HG02840 (cell line): ENCODE measurements around the gene PRSS3.
"Not testable (repeated sequence)": the region's sequence is repeated elsewhere in the genome, so short reads cannot be mapped to it uniquely, and the experiment has no call there.

Experiments used
- ATAC-seq: cut with Tn5 transposase; IDR thresholded peaks from one replicate; pipeline ENCODE4 v1.9.1; 2021; ENCODE audit warnings: mild to moderate bottlenecking, moderate library complexity, moderate number of reproducible peaks; ENCODE audit not compliant: unreplicated experiment, low FRiP score

The PRSS3 gene

GRCh38 chr9:33816327-33817252 lies 21.2 kb downstream of the PRSS3 start, which contains the start of gene UBE2R2:
TSS of gene UBE2R2 (plus strand) at chr9:33817160. CDS start at chr9:33817758, 598 bp downstream.
- peak; percentile 46 for ATAC-seq

GRCh38 chr9:33817327-33818166 lies 22.2 kb downstream of the PRSS3 start:
- peak; percentile 31 for ATAC-seq

DNA sequence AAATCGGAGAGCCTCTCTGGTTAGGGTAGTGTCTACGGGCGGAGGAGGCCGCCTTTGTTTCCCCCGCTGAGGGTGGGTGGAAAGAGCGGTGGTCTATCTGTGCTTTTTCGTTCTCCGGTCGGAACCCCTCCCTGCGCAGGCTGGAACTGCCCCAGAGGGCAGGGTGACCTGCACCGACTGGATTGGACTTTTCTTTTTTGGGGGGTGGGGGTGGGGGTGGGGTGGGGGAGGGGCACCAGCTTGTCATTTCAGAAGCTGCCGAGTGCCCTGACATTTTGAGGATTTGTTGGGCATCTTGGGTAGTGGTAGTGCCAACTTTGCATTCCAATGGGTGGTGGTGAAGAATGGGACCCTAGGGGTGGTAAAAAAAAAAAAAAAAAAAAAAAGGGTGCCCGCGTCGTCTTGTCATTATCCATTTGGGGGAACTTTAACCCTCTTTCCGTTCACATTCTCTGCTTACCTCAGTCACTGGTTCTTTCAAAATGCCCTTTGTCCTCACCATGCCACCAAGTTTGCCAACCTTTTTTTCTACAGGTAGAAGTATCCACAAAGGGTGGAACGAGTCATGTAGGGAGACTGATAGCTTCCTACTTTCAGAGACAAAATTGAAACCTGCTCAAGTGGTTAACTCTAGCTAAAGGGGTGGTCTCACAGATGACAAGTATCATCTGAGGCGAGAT lies 22.9 kb downstream of the PRSS3 start:
- ATAC-seq: no peak

DNA sequence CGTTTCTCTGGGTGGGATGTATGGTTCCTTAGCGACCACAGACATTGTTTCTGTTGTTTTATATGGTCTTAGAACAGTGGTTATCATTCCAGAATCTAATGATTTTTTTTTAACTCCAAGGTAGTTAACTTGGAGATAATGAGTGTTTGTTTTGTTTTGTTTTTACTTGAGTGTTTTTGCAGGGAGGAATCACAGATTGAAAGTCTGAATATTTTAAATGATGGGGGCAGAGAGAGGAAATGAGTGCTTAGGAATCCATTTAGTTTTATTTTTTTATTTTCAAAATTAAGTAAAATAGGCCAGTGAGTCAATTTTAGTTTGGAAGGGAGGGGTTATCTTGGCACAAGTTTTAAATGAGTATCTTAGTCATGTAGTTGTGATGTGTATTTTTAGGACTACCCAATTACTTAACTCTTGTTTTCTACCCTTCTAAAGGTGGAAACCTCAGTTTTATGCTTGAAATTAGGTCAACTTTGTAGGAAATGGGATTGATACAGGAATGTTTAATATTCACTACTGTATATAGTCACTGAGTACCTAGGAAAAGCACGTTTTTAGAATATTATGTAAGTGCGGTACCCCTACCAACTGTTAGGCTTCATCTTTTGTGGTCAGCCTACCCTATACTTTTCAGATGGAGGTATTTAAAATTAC lies 23.6 kb downstream of the PRSS3 start:
- ATAC-seq: no peak

DNA sequence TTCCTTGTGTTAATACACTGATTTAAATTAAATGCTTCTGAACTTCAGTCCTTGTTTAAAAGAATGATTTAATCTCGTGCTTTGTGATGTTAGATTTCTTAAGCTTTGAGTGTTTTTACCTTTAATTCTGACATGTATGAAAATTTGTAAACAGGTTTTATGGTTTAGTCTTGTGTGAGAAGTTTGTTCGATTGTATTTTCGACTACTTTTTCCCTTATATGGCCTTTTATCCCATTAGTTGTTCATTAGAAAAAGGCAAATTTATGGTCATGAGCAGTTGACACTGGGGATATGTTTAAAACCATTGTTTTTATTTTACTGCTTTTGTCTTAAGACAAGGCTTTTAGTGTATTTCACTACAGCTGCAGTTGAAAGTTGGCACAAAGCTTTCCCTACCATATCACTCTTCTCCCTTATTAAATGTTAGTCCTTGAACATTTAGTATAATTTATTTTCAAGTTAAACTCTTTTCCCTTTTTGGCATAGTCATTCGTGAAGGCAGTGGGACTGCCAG lies 24.9 kb downstream of the PRSS3 start:
- no peak for ATAC-seq

DNA sequence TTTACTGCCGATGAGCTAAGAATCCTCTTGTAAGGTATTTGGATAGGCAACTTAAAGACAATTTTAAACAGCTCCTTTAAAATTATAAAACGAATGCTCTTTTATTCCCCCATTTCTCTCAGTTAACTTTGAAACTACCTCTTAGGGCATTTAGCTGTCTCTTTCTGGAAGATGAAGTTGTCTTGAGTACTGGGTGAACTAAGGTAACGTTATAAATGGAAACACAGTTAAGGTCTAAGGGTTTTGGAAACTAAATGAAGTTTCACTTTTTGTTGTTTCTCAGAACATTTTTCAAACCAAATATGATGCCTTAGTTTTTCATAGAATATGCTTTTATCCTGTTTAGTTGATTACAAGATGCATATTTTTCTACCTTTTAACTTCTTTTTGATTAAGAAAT lies 28.4 kb downstream of the PRSS3 start:
- no peak for ATAC-seq

- ATAC-seq: not testable (repeated sequence)
Measured at GRCh38 chr9:33827285-33827684, 31.9 kb downstream of the PRSS3 start.

GRCh38 chr9:33829641-33830230 lies 34.4 kb downstream of the PRSS3 start:
- not testable (repeated sequence) for ATAC-seq

DNA sequence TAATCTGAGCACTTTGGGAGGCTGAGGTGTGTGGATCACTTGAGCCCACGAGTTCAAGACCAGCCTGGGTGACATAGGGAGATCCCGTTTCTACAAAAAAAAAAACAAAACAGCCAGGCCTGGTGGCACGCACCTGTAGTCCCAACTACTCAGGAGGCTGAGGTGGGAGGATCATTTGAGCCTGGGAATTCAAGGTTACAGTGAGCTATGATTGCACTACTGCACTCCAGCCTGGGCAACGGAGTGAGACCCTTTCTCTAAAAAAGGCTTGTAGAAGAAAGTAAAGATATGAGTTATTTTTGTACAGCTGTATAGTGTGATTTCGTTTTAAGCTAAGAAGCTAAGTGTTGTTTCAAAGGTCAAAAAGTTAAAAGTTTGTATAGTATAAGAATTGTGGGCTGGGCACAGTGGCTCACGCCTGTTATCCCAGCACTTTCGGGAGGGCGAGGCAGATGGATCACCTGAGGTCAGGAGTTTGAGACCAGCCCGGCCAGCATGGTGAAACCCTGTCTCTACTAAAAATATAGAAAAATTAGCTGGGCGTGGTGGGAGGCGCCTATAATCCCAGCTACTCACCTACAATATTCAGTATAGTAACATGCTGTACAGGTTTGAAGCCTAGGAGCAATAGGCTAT lies 40.4 kb downstream of the PRSS3 start:
- ATAC-seq: no peak

DNA sequence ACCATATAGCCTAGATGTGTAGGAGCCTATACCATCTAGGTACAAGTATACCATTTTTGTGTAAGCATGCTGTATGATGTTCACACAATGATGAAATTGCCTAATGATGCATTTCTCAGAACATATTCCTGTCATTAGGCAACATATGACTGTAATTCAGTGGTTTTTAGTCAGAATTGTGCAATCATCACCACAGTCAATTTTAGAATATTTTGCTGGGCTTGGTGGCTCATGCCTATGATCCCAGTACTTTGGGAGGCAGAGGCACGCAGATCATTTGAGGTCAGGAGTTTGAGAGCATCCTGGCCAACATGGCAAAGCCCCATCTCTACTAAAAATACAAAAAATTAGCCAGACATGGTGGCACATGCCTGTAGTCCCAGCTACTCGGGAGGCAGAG lies 40.9 kb downstream of the PRSS3 start:
- not testable (repeated sequence) for ATAC-seq

DNA sequence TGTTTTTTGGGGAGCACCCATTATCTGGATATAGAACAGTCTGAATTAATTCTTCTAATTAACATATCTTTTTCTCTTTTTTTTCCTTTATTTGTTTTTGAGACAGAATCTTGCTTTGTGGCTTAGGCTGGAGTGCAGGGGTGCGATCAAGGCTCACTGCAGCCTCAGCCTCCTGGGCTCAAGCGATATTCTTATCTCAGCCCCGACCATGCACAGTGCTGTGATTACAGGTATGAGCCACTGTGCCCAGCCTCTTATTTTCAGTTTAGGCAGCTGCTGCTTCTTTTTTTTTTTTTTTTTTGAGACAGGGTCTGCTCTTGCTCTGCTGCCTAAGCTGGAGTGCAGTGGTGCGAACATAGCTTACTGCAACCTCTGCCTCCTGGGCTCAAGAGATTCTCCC lies 41.8 kb downstream of the PRSS3 start:
- no peak for ATAC-seq

DNA sequence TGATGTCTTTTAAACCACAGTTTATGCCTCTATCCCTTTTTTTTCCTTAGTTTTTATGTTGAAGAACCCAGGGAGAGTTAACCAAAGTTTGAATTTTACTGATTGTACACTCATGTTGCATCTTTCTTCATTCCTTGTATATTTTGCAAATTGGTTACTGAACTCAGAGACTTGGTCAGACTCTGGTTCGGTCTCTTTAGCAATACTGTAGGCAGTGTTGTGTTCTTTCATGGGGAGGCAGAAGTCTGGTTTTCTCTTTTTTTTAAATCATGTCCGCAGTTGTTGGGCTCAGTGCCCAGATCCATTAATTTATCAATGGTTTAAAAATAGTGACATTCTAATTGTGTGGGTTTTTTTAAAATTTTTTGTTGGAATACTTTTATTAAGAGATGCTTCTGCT lies 45.0 kb downstream of the PRSS3 start:
- ATAC-seq: no peak

GRCh38 chr9:33843312-33843961 lies 48.1 kb downstream of the PRSS3 start:
- no peak for ATAC-seq

DNA sequence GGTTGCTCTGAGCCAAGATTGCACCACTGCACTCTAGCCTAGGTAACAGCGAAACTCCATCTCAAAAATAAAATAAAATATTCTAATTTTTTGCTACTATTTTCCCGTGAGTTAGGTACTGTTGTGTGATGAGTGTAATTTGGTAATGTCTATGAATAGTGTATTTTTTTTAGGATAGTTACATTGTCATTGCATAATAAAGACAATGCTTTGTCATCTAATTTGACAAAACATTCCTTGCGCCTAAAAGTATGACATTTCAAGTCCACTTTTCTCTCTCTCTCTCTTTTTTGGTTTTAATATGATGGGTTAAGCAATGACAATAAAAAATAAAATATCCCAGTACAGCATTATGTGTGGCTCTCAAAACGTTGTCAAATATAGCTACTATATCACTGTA lies 50.9 kb downstream of the PRSS3 start:
- ATAC-seq: no peak

- not testable (repeated sequence) for ATAC-seq
Measured at GRCh38 chr9:33847894-33848205, 52.5 kb downstream of the PRSS3 start.
